ENCODE data around the gene JMJD1C.

- TF ChIP-seq POLR2A (IDR thresholded peaks at IDR 0.05; ENCODE audit: low read length) (no peak), GATA1 (IDR thresholded peaks at IDR 0.05; ENCODE audit: low read depth, low read length) (no peak)
Observed at GRCh38 chr10:63123727-63124362, 341.9 kb downstream of the JMJD1C start.
